NCI-H2029 (cell line): ENCODE results near the gene SMIM9.
A peak's percentile ranks its signal among the peaks of the same experiment; 100 is the strongest.
"Not testable (repeated sequence)": the region's sequence is repeated elsewhere in the genome, so short reads cannot be mapped to it uniquely, and the experiment has no call there.

Experiments used
- DNase-seq: peaks from one replicate; lab custom pipeline; 2025; lab: John Stamatoyannopoulos, UW

Gene SMIM9

GRCh38 chrX:154834562-154834961 is at the start of gene SMIM9:
Gene SMIM9 (minus strand): TSS chrX:154834662. CDS start chrX:154830856, 3,806 bp downstream.
- no peak for DNase-seq

- not testable (repeated sequence) for DNase-seq
Observed at GRCh38 chrX:154884069-154884468, 49.6 kb upstream of the SMIM9 start.

- DNase-seq, result no peak
Observed at GRCh38 chrX:154873329-154873728, 38.9 kb upstream of the SMIM9 start.

GRCh38 chrX:154868522-154868921 is 34.1 kb upstream of the SMIM9 start:
- DNase-seq, result not testable (repeated sequence)

GRCh38 chrX:154855256-154855655 is 20.8 kb upstream of the SMIM9 start:
- no peak for DNase-seq

- DNase-seq, result no peak
Observed at GRCh38 chrX:154850957-154851611, 16.6 kb upstream of the SMIM9 start.

- peak; percentile 7 for DNase-seq
Observed at GRCh38 chrX:154840856-154841255, 6.4 kb upstream of the SMIM9 start.

GRCh38 chrX:154836163-154836562 is 1.7 kb upstream of the SMIM9 start:
- no peak for DNase-seq

- DNase-seq, result no peak
Observed at GRCh38 chrX:154833746-154834274, 652 bp downstream of the SMIM9 start.

GRCh38 chrX:154829926-154830442 is 4.5 kb downstream of the SMIM9 start:
- DNase-seq, result no peak

GRCh38 chrX:154829134-154829533 is 5.3 kb downstream of the SMIM9 start:
- DNase-seq, result no peak

- DNase-seq, result no peak
Observed at GRCh38 chrX:154828016-154828408, 6.5 kb downstream of the SMIM9 start.

GRCh38 chrX:154827194-154828015 is 7.1 kb downstream of the SMIM9 start:
- no peak for DNase-seq

GRCh38 chrX:154825586-154825985 is 8.9 kb downstream of the SMIM9 start:
- not testable (repeated sequence) for DNase-seq

- no peak for DNase-seq
Observed at GRCh38 chrX:154824638-154825037, 9.8 kb downstream of the SMIM9 start.

- DNase-seq, result no peak
Observed at GRCh38 chrX:154822029-154822428, 12.4 kb downstream of the SMIM9 start.

GRCh38 chrX:154821523-154821922 is 12.9 kb downstream of the SMIM9 start:
- no peak for DNase-seq

- DNase-seq, result no peak
Observed at GRCh38 chrX:154819771-154820341, 14.6 kb downstream of the SMIM9 start.

- DNase-seq, result no peak
Observed at GRCh38 chrX:154818916-154819770, 15.3 kb downstream of the SMIM9 start.

- DNase-seq, result not testable (repeated sequence)
Observed at GRCh38 chrX:154817048-154817618, 17.3 kb downstream of the SMIM9 start.

- DNase-seq, result not testable (repeated sequence)
Observed at GRCh38 chrX:154816326-154816898, 18.1 kb downstream of the SMIM9 start.
